Measurements from ENCODE around the gene TEX52.

TEX52 gene

GRCh38 chr12:2857021-2857431, at the start of gene TEX52:
Gene TEX52 (minus strand): TSS chr12:2857039. CDS start chr12:2857026, 13 bp downstream.
- DNase-seq (ENCODE audit: low read depth): no peak
- no peak within 1 kb of the TSS for H3K4me3 ChIP-seq (ENCODE audit: low read depth, low read length)
- TF ChIP-seq, protein P1, sequence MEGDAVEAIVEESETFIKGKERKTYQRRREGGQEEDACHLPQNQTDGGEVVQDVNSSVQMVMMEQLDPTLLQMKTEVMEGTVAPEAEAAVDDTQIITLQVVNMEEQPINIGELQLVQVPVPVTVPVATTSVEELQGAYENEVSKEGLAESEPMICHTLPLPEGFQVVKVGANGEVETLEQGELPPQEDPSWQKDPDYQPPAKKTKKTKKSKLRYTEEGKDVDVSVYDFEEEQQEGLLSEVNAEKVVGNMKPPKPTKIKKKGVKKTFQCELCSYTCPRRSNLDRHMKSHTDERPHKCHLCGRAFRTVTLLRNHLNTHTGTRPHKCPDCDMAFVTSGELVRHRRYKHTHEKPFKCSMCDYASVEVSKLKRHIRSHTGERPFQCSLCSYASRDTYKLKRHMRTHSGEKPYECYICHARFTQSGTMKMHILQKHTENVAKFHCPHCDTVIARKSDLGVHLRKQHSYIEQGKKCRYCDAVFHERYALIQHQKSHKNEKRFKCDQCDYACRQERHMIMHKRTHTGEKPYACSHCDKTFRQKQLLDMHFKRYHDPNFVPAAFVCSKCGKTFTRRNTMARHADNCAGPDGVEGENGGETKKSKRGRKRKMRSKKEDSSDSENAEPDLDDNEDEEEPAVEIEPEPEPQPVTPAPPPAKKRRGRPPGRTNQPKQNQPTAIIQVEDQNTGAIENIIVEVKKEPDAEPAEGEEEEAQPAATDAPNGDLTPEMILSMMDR (IDR thresholded peaks at IDR 0.05; ENCODE audit: low read depth, low read length, missing control alignments): no peak

DNA sequence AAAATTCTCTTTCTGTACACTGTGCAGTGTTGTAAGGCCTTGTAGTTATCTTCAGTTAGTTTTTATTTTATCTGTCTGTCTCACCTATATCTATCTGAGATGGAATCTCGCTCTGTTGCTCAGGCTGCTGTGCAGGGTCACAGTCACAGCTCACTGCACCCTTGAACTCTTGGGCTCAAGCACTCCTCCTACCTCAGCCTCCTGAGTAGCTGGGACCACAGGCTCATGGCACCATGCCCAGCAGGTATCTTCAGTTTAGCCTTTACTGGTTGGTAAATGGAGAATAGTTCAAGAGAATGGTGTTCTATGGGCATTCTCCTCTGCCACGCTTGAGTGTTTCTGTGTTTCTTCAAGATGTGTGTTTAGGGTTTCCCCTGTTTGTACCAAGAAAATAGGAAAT, 47.4 kb upstream of the TEX52 start:
- no peak for DNase-seq (ENCODE audit: low read depth)
- TF ChIP-seq, protein P1 (IDR thresholded peaks at IDR 0.05; ENCODE audit: low read depth, low read length, missing control alignments): no peak
- H3K4me3 ChIP-seq (ENCODE audit: low read depth, low read length): no peak overlapping the region

- TF ChIP-seq, protein P1 (IDR thresholded peaks at IDR 0.05; ENCODE audit: low read depth, low read length, missing control alignments): no peak
- H3K4me3 ChIP-seq (ENCODE audit: low read depth, low read length): no peak overlapping the region
- DNase-seq (ENCODE audit: low read depth): no peak
Measured at GRCh38 chr12:2902272-2902880, 45.5 kb upstream of the TEX52 start.

DNA sequence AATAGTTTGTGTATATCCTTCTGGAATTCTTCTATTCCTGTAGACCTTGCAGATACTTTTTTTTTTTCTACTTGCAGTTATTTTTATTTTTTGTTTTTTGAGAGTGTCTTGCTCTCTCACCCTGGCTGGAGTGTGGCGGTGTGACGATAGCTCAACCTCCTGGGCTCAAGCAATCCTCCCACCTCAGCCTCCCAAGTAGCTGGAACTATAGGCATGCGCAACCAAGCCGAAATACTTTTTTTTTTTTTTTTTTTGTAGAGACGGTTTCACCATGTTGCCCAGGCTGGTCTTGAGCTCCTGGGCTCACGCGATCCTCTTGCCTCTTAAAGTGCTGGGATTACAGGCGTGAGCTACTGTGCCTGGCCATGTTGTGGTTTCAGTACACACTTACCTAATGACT, 43.8 kb upstream of the TEX52 start:
- no peak for DNase-seq (ENCODE audit: low read depth)
- H3K4me3 ChIP-seq (ENCODE audit: low read depth, low read length): no peak overlapping the region
- TF ChIP-seq, protein P1 (IDR thresholded peaks at IDR 0.05; ENCODE audit: low read depth, low read length, missing control alignments): no peak

DNA sequence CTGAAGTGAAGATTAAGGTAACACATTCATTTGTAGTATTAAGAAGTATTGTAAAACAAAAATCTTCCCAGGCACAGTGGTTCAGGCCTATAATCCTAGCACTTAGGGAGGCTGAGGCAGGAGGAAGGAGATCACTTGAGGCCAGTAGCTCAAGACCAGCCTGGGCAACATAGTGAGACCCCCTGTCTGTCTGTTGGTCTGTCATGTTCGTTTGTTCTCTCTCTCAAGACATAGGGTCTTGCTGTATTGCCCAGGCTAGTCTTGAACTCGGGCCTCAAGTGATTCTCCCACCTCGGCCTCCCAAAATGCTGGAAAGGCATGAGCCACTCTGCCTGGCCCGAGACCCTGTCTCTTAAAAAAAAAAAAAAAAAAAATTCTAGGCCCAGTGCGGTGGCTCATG, 40.6 kb upstream of the TEX52 start:
- no peak for DNase-seq (ENCODE audit: low read depth)
- TF ChIP-seq, protein P1 (IDR thresholded peaks at IDR 0.05; ENCODE audit: low read depth, low read length, missing control alignments): no peak
- H3K4me3 ChIP-seq (ENCODE audit: low read depth, low read length): no peak overlapping the region

- no peak overlapping the region for H3K4me3 ChIP-seq (ENCODE audit: low read depth, low read length)
- TF ChIP-seq, protein P1 (IDR thresholded peaks at IDR 0.05; ENCODE audit: low read depth, low read length, missing control alignments): no peak
- no peak for DNase-seq (ENCODE audit: low read depth)
Measured at GRCh38 chr12:2895511-2895910, 38.7 kb upstream of the TEX52 start.

DNA sequence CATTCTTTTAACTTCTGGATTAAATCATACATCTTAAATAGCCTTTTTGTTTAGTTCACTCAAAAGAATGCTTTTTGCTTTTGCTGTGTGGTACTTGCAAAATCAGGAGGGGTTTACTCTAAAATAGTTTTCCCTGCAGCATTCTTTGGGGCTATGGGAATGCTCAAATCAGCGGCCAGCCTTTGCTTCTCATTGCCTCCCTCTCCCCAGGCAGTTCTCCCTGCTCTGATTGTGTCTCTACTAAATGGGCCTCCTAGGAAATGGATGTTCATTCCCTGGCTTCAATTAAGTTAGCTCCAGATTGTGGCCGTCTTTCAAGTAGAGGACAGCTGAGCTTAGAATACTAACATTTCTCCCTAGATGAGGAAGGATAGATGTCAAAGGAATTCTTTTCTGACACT, 38.2 kb upstream of the TEX52 start:
- TF ChIP-seq, protein P1 (IDR thresholded peaks at IDR 0.05; ENCODE audit: low read depth, low read length, missing control alignments): no peak
- DNase-seq (ENCODE audit: low read depth): no peak
- H3K4me3 ChIP-seq (ENCODE audit: low read depth, low read length): no peak overlapping the region
